Measurements from ENCODE around the gene RBBP4.

DNA sequence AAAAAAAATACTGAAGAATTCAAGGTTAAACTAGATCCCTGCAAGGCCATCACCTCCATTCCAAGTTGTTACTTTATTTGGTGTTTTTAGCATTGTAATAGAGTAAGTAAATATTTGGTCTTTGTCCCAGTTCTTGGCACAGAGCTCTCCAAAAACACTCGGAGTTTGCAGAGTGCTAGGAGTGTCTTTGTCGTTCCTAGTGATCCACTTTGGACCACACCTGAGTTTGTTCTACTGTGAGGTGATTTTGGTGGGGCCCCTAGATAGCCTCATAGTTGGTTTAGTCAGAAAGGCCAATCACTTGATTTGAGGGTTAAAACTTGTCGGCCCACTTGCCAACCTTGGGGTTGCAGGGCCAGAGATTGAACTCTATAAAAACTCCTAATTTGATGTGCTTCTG is 25.9 kb downstream of the RBBP4 start:
- TF ChIP-seq, protein P1, sequence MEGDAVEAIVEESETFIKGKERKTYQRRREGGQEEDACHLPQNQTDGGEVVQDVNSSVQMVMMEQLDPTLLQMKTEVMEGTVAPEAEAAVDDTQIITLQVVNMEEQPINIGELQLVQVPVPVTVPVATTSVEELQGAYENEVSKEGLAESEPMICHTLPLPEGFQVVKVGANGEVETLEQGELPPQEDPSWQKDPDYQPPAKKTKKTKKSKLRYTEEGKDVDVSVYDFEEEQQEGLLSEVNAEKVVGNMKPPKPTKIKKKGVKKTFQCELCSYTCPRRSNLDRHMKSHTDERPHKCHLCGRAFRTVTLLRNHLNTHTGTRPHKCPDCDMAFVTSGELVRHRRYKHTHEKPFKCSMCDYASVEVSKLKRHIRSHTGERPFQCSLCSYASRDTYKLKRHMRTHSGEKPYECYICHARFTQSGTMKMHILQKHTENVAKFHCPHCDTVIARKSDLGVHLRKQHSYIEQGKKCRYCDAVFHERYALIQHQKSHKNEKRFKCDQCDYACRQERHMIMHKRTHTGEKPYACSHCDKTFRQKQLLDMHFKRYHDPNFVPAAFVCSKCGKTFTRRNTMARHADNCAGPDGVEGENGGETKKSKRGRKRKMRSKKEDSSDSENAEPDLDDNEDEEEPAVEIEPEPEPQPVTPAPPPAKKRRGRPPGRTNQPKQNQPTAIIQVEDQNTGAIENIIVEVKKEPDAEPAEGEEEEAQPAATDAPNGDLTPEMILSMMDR (IDR thresholded peaks at IDR 0.05; ENCODE audit: low read length) = no peak
- TF ChIP-seq EZH2 (optimal IDR thresholded peaks at IDR 0.05; ENCODE audit: low read depth, low read length) = no peak
